MG63 (cell line): ENCODE results near the gene MAPK6. TPM values are rescaled to one million over a fixed set of nuclear protein-coding genes. Genes with fewer than 3 reads are reported as not detected.

Experiments used
- DNase-seq: peaks from one replicate; pipeline ENCODE4 v3.0.0-alpha.2; 2020
- H3K27me3 ChIP-seq: fragments of 250-450 bp; sonication (Bioruptor Pico); 2 replicates; pipeline ENCODE4 v1.5.1; 2020; ENCODE audit warnings: mild to moderate bottlenecking, moderate library complexity
- H3K36me3 ChIP-seq: fragments of 250-450 bp; sonication (Bioruptor Pico); 2 replicates; pipeline ENCODE4 v1.5.1; 2020; ENCODE audit warnings: mild to moderate bottlenecking, moderate library complexity
- H3K4me3 ChIP-seq: fragments of 250-450 bp; sonication (Bioruptor Pico); 2 replicates; pipeline ENCODE4 v1.5.1; 2020; ENCODE audit warnings: mild to moderate bottlenecking, moderate library complexity
- H3K9me3 ChIP-seq: fragments of 250-450 bp; sonication (Bioruptor Pico); 2 replicates; pipeline ENCODE4 v1.5.1; 2020; ENCODE audit warnings: mild to moderate bottlenecking, moderate library complexity
- total RNA-seq: library from RNA; depleted of rRNA; stranded (reverse); fragments of >200 nt; shearing (Covaris generic); gene quantifications from 2 replicates; pipeline ENCODE4 v1.2.3, GENCODE V29; 2014; ENCODE audit warnings: low replicate concordance

MAPK6 gene
- total RNA-seq, 1 experiment from 2014 or later, result 36.3 TPM

GRCh38 chr15:52103217-52104207 lies 84.5 kb downstream of the MAPK6 start:
- DNase-seq, result peak; percentile 91
- Histone ChIP-seq H3K9me3 (no peaks in the 10 kb centered on the region), H3K36me3 (no peaks in the 10 kb centered on the region), H3K4me3 (no peak overlapping the region), H3K27me3 (no peaks in the 10 kb centered on the region)

- H3K4me3 ChIP-seq, result no peak overlapping the region
- H3K36me3 ChIP-seq, result no peaks in the 10 kb centered on the region
- no peak for DNase-seq
- H3K9me3 ChIP-seq, result no peaks in the 10 kb centered on the region
- no peaks in the 10 kb centered on the region; the same call in 1 of the 2 replicates for H3K27me3 ChIP-seq
These were observed 85.5 kb downstream of the MAPK6 start for GRCh38 chr15:52104532-52105004.

DNA sequence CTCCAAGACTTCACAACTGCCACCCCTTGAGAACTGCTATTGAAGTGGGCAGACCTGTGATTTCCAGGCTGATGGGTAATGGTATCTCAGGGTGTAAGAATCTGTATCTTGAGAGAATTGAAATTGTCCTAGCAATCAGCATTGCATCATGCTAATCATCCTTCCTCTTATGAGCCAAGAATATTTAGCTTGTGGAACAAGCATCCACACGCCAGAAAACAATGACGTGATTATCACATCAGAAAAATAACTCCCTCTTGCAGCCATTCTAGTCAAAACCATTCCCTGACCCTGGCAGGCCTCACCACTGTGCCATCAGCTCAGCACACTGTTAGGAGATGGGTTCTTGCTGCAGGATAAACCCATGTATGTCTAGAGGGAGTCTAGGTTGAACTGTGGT lies 86.8 kb downstream of the MAPK6 start:
- no peaks in the 10 kb centered on the region for H3K36me3 ChIP-seq
- H3K4me3 ChIP-seq, result no peak overlapping the region
- no peak for DNase-seq
- H3K9me3 ChIP-seq, result no peaks in the 10 kb centered on the region
- H3K27me3 ChIP-seq, result no peaks in the 10 kb centered on the region; the same call in 1 of the 2 replicates

GRCh38 chr15:52106641-52107040 lies 87.6 kb downstream of the MAPK6 start:
- Histone ChIP-seq H3K36me3 (no peaks in the 10 kb centered on the region), H3K4me3 (no peak overlapping the region), H3K27me3 (no peaks in the 10 kb centered on the region; the same call in 1 of the 2 replicates), H3K9me3 (no peaks in the 10 kb centered on the region)
- no peak for DNase-seq

DNA sequence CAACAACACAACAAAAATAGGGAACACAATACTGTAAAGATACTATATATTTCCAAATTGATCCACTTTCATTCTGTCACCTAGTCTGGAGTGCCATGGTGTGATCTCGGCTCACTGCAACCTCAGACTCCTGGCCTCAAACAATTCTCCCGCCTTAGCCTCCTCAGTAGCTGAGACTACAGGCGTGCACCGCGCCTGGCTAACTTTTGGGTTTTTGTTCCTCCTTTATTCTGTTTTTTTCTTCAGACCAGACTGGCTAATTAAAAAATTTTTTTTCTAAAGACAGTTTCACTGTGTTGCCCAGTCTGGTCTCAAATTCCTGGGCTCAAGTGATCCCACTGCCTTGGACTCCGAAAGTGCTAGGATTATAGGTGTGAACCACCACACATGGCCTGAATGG lies 88.2 kb downstream of the MAPK6 start:
- Histone ChIP-seq H3K4me3 (no peak overlapping the region), H3K27me3 (no peaks in the 10 kb centered on the region; the same call in 1 of the 2 replicates), H3K36me3 (no peaks in the 10 kb centered on the region), H3K9me3 (no peaks in the 10 kb centered on the region)
- DNase-seq, result no peak

DNA sequence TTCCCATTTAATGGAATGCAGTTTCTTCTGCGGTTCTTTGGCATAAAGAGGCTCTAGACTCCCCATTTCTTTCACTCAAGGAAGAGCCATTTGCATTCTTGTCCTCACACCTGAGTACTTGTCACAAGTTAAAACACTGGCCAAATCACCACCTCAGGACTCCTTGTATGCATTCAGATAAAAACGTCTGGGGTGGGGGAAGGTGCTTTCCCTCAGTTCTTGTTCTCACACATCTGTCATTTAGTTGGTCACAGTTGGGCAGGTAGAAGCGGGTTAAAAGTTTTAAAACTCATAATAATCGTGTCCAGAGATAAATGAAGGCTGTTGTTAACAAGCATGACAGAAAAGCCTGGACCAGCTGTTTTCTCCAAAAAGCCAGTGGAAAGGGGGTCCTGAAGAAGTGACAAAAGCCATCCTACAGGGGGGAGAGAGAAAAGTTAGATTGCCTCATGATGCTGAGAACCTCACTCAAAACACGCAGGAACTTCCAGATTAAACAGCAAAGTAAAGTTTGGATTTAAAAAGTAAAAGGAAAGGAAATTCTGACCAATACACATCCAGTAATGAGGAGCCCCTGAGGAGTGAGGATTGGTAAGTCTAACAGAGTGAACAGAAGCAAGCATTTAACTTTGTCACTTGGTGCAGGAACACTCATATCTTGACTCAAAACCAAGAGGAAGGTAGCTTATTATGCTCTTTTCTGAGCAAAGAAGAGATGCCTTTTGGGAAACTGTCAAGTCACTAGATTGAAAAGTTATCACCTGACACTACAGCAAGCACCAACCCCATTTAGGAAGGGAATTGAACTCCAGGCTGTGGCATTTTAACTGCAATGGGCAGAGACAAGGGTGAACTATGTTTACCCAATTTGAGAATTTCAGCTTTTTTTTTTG lies 90.8 kb downstream of the MAPK6 start:
- Histone ChIP-seq H3K27me3 (no peaks in the 10 kb centered on the region; the same call in 1 of the 2 replicates), H3K9me3 (no peaks in the 10 kb centered on the region)
- DNase-seq, result no peak

GRCh38 chr15:52111517-52112202 lies 92.6 kb downstream of the MAPK6 start:
- H3K9me3 ChIP-seq, result no peaks in the 10 kb centered on the region
- H3K4me3 ChIP-seq, result no peak overlapping the region
- no peak for DNase-seq
- H3K27me3 ChIP-seq, result no peaks in the 10 kb centered on the region; the same call in 1 of the 2 replicates
- H3K36me3 ChIP-seq, result no peaks in the 10 kb centered on the region

More for the DNA sequence above, 90.8 kb downstream of the MAPK6 start:
- no peak overlapping the region for H3K4me3 ChIP-seq
- no peaks in the 10 kb centered on the region for H3K36me3 ChIP-seq

GRCh38 chr15:52112203-52112750 lies 93.3 kb downstream of the MAPK6 start:
- no peak overlapping the region for H3K4me3 ChIP-seq

GRCh38 chr15:52113235-52113634 lies 94.2 kb downstream of the MAPK6 start:
- Histone ChIP-seq H3K36me3 (no peaks in the 10 kb centered on the region), H3K27me3 (no peaks in the 10 kb centered on the region; the same call in 1 of the 2 replicates), H3K4me3 (no peak overlapping the region), H3K9me3 (no peaks in the 10 kb centered on the region)
- DNase-seq, result no peak

More at GRCh38 chr15:52112203-52112750, 93.3 kb downstream of the MAPK6 start:
- Histone ChIP-seq H3K36me3 (no peaks in the 10 kb centered on the region), H3K27me3 (no peaks in the 10 kb centered on the region; the same call in 1 of the 2 replicates), H3K9me3 (no peaks in the 10 kb centered on the region)
- no peak for DNase-seq

- Histone ChIP-seq H3K4me3 (no peak overlapping the region), H3K9me3 (no peaks in the 10 kb centered on the region), H3K27me3 (no peaks in the 10 kb centered on the region; the same call in 1 of the 2 replicates), H3K36me3 (no peaks in the 10 kb centered on the region)
- no peak for DNase-seq
These were observed 94.7 kb downstream of the MAPK6 start for GRCh38 chr15:52113708-52114107.

- DNase-seq, result peak; percentile 33
- Histone ChIP-seq H3K9me3 (no peaks in the 10 kb centered on the region), H3K36me3 (no peaks in the 10 kb centered on the region), H3K4me3 (no peak overlapping the region), H3K27me3 (no peaks in the 10 kb centered on the region; the same call in 1 of the 2 replicates)
These were observed 95.4 kb downstream of the MAPK6 start for GRCh38 chr15:52114261-52115055.

GRCh38 chr15:52115598-52116427 lies 96.8 kb downstream of the MAPK6 start:
- Histone ChIP-seq H3K9me3 (no peaks in the 10 kb centered on the region), H3K4me3 (no peak overlapping the region), H3K27me3 (no peaks in the 10 kb centered on the region), H3K36me3 (no peaks in the 10 kb centered on the region)
- DNase-seq, result no peak
